GM18867 (cell line): ENCODE data around the gene CSNK2A1.
"Not testable (repeated sequence)": the region's sequence is repeated elsewhere in the genome, so short reads cannot be mapped to it uniquely, and the experiment has no call there.

ENCODE experiments used
- ATAC-seq: cut with Tn5 transposase; IDR thresholded peaks from one replicate; pipeline ENCODE4 v1.9.1; 2021; ENCODE audit warnings: mild to moderate bottlenecking, moderate library complexity; ENCODE audit not compliant: unreplicated experiment

CSNK2A1 gene

DNA sequence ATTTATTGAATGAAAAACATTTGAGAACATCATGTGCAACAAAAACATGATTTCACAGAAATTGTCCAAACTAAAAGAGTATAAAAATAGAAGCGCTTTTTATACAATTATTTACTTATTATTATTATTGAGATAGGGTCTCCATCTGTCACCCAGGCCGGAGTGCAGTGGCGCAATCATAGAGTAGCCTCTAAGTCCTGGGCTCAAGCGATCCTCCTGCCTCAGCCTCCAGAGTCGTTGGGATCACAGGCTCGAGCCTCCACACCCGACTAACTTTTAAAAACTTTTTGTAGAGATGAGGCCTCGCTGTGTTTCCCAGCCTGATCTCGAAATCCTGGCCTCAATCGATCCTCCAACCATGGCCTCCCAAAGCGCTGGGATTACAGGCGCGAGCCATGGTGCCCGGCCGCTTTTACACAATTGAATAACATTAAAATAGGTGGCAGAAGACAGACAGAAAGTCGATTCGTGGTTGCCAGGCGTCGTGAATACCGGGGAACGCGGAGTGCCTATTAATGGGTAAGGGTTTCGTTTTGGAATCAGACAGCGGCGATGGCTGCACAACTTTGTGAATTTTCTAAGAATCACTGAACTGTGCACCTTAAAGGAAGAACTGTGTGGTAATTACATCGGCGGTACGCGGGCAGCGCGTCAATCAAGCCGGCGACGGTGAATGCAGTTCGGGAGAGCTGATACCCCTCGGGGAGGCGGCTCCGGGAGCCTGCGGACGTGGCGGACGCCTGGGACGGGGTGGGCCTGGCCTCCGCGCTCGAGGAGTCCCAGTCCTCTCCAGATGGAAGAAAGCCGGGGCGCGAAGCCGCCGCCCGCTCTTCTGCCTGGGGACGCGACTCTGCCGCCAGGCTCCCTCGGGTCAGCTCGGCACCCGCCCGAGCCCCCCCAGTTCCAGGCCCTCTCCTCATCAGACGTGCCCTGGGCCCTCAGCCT, 82.1 kb downstream of the CSNK2A1 start:
- peak; percentile 39 for ATAC-seq

DNA sequence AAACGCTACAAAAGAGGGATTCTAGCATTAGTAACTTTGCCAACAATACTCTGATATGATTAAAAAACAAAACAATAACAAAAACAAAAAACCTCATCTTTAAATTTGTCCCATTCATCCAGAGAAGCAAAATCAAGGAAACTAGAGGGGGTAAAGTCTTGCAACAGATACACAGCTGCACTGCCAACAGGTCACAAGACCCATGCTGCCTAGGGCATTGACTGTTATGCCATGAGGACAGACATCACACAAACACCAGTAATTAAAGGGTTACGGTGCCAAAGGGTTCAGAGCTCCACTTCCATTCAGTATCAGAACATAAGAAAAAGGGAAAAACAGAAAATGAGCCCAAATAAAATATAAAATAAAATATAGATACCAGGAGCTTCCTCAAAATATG, 82.9 kb downstream of the CSNK2A1 start:
- ATAC-seq, result no peak

DNA sequence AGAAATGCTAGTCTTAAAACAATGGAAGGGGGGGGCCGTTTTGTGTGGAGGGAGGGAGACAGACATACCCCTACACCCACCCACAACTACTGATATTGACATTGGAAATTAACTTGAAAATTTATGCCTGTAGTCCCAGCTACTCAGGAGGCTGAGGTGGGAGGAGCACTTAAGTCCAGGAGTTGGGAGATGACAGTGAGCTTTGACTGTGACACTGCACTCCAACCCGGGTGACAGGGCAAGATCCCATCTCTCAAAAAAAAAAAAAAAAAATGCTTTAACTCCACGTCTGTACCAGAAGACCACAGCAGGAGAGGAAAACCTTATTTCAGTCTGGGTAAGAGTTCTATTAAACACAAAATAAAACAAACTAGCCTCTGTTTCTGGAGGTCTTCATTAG, 83.4 kb downstream of the CSNK2A1 start:
- ATAC-seq, result no peak

DNA sequence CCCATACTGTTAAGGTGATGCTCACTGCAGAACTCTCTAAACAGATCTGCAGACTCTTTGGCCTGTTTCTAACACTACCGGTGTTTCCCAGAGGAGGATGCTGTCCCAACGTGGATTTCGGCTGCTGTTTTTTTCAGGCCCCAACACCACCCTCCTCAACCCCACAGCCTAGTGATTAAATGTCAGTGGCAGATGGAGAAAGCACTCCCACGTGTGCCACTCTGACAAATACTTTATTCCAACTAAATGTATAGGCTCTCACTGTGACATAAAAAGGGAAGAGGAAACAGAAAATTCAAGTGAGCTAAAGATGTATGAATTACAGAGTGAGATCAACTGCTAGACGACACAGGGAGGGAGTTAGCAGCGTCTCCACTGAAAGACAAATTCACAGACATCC, 84.8 kb downstream of the CSNK2A1 start:
- no peak for ATAC-seq

DNA sequence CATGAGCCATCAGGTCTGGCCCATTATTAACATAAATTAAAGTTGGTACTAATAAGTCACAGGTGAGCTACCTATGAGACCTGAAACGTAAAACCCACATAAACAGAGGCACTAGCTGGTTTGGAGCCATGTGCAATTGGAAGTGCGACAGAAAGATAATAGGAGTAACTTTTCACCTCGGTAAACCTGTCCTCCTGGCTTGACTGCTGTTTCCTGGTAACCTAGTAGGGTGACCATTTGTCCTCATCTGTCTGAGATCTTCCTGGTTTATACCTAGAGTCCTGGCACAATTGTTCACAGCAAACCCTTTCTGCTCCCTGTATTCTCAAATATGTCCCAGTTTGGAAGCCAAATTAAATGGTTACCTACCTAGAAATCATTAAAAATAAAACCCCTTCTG, 88.6 kb downstream of the CSNK2A1 start:
- no peak for ATAC-seq

DNA sequence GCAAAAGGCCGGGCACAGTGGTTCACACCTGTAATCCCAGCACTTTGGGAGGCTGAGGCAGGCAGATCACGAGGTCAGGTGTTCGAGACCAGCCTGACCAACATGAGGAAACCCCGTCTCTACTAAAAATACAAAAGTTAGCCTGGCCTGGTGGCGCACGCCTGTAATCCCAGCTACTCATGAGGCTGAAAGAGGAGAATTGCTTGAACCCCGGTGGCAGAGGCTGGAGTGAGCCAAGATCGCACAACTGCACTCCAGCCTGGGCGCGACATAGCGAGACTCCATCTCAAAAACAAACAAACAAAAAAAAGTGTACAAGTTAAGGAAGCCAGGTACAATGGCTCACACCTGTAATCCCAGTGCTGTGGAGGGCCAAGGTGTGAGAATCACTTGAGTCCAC, 91.6 kb downstream of the CSNK2A1 start:
- not testable (repeated sequence) for ATAC-seq

DNA sequence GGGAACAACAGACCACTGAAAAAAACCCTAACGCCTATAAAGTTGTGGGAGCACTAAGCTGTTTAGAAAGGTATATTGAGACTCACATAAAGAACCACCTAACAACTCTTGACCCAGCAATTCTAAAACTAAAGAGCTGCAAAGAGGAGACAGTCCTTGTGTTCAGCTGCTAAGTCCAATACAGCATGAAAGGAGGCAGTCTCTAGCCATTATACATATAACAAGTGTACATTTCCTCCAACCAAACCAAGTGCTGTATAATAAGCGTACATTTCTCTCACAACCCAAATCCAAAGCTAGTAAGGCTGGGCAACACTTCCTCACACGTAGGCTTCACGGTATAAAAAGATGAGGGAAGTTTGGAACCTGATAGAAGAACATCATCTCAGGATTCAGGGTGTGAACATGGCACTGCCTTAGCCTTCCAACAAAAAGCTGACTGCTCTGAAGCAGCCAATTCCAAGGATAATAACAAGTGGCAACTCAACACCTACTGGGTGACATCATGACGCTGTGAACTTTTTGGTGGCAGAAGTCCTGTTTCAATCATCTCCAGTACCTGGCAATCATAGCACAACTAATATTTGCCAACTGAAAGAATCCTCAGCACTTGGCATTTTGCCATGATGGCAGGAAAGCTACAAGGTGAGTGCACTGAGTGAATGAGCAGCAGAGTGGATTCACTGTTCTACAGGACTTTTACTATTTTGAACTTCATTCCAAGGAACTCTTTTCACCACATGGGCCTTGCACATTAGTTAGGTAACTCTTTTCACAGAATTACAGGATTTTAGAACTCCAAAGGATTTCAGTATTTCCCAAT, 97.9 kb downstream of the CSNK2A1 start:
- ATAC-seq, result no peak

DNA sequence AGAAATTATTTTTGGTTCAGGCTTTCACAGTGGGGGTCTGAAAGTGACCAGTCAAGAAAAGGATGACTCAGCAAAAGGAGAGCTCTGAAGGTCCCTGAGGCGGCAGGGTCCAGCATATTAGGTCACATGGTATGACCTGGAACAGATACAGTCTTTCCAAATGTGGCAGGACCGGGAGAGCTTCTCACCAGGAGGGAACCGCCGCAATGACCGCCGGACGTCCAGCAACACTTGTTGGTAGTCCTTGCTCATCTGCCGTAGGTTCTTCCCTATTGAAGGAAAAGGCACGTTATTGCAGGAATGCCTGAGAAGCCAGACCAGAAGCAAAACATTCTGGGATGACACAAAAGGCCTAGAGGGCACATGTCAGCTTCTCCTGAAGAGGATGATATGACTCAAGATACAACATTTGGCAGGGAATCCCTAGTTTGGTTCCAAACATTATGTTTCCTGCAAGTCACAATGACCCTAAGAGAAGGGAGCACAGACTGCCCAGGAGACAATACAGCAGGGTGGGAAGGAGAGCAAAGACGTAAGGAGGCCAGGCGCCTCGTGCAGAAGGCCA, 98.6 kb downstream of the CSNK2A1 start:
- no peak for ATAC-seq

DNA sequence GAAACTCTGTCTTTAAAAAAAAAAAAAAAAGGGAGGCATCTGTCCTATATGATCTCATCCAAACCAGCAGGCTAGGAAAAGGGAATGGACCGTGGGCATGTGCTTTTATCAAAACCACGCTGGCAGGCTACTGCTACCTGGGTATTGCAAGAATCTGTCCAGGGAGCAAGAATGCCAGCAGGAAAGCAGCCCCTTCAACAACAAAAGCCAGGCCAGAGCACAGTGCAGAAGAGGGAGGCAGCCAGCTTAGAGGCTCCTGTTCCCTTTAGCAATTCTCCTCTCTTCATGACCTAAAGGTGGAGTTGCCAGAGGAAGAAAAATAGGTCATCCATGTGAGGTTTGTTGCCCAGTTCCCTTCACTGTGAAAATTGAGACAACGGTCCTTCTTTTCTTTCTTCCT, 99.5 kb downstream of the CSNK2A1 start:
- ATAC-seq, result no peak

DNA sequence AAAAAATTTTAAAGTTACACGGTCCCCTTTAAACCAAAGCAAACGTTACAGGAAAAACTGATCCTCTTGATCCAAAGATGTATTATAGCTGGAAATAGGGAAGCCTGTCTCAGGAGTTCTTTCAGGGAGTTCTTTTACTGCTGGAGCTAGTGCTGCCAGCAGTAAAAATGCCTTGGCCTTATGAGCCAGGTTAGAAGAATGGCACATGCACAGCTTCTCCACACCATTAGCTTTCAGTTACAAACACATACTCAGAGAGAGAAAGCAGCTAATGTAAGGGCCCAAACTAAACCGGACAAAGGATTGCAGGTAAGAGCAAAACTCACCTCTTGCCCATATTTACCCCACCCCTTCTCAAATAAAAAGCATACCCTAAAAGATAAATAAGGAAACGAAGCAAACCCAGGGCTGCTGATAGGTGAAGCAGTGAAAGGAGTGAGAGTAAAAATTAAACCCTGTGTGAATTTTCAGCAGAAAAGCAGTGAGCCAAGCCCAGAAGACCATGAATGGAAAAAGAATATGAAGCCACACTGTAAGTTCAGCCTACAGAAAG, 100.3 kb downstream of the CSNK2A1 start:
- ATAC-seq, result no peak

DNA sequence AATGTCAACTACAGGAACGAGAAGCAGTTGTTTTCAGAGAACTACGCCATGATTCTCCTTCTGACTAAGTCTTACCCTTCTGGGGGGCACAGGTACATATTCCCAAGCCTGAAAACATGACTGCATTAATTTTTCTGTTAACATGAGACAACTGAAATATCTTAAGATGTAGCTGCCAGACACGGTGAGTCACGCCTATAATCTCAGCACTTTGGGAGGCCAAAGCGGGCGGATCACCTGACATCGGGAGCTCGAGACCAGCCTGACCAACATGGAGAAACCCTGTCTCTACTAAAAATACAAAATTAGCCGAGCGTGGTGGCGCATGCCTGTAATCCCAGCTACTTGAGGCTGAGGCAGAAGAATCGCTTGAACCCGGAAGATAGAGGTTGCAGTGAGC, 103.0 kb downstream of the CSNK2A1 start:
- ATAC-seq, result no peak

DNA sequence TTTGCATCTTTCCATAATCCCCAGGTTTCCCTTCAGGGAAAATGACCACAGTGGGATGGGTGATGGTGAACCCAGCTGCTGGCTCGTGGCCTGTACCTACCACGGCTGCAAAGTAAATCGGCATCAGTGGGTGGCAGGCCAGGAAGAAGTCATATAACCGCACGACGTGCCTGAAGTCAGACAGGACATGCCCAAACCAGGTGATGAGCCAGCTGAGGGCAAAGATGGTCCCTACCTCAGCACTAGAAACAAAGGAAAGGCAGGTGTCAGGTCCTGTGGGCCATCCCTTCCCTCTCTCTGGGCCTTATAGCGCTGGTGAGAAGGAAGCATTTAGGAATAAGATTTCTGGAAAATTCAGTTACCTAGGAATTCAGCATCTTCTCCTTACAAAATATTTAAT, 103.4 kb downstream of the CSNK2A1 start:
- no peak for ATAC-seq

DNA sequence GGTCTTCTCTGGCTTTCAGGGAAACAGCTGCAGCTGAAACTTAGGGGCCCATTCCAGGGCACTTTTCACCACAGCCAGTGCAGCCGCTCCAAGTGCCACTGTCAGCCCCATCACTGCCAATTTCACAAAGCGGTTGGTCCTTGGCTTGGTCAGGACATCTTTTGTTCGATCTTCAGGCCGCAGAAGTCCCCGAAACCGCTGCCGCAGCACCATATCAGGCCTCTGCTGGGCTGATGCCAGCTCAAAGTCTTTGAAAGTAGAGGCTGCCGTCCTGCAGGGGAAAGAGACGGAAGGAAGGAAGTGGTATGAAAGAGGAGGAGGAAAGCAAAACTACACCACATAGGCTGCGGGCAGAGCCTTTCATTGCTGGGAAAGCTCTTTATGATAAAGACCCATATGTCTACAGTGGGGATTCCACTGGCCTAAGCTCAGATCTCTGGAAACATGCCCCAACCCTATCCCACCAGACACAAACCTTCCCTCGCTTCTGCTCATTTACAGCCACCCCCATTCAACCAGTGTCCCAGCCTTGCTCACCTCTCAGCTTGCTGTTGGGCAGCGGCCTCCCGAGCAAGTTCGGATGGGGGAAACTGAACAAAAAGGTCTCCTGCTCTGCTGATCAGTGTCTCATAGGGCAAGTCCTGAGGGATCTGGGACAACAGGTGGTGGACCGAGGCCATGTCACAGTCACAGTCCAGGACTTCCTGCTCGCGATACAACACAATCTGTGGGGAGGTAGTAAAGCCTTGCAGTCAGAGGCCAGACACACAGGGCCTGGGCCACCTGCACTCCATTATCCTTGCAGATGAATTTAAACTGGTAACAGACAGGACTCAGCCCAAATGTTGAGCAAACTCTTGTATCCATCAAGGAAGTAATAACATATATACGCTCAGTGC, 104.8 kb downstream of the CSNK2A1 start:
- no peak for ATAC-seq

DNA sequence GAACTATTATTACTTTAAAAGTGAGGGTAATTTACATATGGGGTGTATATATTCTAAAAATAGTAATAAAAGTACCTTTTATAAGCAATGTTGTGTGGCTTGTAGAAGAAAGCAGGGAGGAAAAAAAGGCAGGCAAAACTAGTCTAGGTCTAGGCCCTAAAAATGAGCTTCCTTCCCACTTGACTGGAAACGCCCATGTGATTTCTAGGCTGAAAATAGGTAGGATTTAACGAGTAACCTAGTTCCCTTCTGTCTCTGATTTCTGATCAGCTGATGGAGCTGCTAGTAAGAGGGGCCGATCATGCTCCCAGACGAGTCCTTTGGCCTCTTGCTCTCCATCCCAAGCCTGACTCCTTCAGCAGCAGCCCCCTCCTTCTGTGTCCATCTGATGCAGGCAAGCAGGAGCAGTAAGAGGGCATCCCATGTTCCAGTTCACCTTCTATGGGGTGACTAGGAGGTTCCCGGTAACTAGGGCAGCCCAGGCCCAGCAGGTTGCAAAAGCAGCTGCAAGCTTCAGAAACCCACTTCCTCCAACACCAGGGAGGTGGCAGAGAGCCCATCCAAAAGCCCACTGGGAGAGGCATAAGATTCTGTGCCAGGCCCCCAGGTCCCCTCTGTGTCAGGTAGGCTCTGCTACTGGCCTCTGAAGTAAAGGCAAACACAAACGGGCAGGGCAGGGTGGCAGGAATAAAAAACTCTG, 105.7 kb downstream of the CSNK2A1 start:
- no peak for ATAC-seq

DNA sequence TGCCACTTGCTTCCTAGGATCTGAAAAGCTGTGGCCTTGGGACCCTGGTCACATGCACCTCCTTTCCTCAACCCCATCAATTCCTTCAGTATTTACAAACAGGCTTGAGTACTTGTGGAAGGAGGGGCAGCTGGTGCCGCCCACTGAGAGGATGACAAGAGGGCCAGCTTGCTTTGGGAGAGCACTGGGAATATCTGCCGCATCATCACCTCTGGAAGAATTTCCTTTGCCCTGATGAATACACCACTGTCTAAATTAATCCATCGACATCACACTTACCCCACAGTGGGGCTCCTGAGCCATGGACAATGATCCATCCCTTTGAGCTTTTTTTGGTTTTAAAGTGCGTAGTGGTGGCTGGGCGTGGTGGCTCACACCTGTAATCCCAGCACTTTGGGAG, 107.1 kb downstream of the CSNK2A1 start:
- ATAC-seq, result no peak

DNA sequence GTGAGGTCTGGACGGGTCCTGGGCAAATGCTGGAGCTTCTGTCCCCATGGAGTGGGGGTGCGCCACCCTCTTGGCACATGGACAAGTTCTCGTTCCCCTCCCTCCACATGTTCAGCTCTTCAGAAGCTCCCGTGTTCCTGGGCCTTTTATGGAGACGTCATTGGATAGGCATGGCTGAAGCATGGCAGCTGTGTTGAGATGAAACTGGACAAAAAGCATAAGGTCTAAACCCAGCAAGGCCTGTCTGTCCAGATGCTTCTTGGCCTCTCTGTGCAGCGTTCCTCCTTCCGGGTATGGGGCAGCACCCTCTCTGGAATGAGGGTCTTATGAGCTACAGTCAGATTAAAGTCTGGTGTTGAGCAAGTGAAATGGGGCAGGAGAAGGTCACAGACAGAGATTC, 108.0 kb downstream of the CSNK2A1 start:
- no peak for ATAC-seq

DNA sequence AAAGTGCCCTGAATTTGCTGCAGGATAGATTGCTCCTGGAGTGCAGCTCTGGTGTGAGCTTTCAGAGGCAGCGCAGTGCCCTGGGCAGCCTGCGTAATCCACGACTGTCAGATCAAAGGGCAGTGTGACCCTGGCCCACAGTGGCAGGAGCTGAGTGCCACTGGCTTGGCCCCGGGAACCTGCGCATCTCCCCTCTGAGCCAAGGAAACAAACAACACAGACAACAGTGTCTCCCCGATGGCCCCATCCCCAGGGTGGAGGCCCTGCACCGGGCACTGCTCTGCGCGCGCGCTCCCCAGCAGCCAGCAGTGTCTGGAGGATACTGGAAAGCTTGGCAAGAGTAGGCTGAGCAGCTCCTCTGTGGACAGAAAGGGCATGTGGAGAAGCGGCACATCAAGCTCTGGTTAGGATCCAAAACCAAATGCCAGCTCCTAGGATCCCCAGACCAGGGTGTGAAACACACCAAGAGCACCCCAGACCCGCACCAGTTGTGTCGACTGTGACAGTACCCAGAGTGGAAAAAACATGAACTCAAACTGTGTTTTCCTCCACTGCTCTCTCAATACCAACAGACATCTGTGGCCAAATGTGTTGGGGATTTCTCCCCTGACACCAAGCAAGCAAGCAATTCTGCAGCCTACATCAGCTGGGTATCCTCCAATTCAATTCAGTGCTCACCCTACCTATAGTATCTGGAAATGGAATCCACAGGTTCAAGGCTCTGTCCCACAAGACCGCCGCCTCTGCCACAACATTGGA, 108.8 kb downstream of the CSNK2A1 start:
- no peak for ATAC-seq

DNA sequence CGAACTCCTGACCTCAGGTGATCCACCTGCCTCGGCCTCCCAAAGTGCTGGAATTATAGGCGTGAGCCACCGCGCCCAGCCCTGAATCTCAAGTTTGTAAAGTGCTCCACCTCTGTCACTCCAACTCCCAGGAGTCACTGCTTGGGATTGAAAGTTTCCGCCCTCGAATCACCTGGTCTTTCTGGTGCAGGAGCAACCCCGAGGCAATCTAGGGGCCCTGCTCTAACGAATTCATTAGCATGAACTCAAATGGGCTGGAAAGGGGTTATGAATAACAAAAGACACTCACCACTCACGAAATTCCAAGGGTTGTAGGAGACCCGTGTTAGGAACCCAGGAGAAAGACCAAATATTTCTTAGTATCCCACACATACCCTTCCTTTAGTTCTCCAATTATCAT, 109.4 kb downstream of the CSNK2A1 start:
- no peak for ATAC-seq
